HG02763 (cell line): ENCODE results near the gene SPECC1.
"Not testable (repeated sequence)": the region's sequence is repeated elsewhere in the genome, so short reads cannot be mapped to it uniquely, and the experiment has no call there.

Experiments used
- ATAC-seq: cut with Tn5 transposase; IDR thresholded peaks from one replicate; pipeline ENCODE4 v1.9.1; 2021; ENCODE audit warnings: mild to moderate bottlenecking, moderate library complexity; ENCODE audit not compliant: unreplicated experiment

The SPECC1 gene

GRCh38 chr17:20262226-20263114 is 253.3 kb downstream of the SPECC1 start:
- ATAC-seq, result no peak

- not testable (repeated sequence) for ATAC-seq
Measured at GRCh38 chr17:20263115-20263433, 253.9 kb downstream of the SPECC1 start.

DNA sequence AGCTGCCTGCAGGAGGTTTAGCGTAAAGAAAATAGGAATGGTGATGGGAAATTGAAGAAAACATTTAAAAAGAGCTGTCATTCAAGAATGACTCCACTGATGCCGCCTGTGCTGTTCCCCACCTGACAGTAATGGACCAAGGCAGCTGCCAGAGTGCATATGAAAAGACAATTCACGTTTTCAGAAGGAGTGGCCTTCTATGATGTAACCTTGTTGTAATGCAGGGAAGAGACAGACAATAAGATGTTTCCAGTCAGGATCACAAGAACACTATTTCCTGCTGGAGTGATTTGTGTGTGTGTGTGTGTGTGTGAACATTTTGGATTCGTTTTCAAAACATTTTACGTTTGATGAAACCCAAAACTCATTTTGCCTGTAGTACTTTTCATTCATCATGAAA is 254.4 kb downstream of the SPECC1 start:
- ATAC-seq, result no peak

DNA sequence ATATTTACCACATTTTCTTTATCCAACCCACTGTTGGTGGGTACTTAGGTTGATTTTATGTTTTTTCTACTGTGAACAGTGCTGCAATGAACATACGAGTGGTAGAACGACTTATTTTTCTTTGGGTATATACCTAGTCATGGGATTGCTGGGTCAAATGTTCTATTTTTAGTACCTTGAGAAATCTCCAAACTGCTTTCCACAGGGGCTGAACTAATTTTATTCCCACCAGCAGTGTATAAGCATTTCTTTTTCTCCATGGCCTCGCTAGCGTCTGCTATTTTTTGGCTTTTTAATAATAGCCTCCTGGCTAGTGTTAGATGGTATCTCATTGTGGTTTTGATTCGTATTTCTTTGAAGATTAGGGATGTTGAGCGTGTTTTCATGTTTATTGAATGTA is 255.8 kb downstream of the SPECC1 start:
- no peak for ATAC-seq

DNA sequence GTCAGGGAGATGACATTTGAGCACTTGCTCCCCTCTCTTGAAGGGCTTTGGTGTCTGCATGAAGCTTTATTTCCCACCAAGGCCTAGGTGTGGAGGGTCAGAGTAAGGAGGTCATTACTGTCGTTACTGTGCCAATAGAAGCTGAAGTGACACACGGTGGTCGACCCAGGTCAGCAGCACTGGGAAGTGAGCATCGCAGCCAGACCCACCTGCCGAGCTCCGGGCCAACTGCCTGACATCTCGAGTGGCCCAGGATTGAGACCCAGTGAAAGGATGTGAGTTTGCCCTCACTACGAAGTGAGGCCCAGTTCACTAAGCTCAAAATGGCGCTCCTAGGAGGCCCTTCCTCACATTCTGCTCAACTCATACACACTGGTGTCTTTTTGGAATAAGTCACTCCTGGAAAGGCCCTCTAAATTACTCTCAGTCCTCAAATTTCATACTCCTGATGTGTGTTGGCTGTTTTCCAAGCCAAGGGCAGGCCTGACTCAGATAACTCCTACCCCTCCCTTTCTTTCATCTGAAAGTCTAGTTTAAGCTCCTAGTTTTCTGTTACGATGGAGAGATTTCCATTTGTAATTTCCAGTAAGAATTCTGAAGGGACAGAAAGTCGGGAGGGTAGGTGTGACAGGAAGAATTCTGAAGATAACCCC is 257.8 kb downstream of the SPECC1 start:
- ATAC-seq, result no peak

GRCh38 chr17:20267459-20267842 is 258.3 kb downstream of the SPECC1 start:
- ATAC-seq, result no peak

GRCh38 chr17:20270369-20270768 is 261.2 kb downstream of the SPECC1 start:
- ATAC-seq, result no peak

DNA sequence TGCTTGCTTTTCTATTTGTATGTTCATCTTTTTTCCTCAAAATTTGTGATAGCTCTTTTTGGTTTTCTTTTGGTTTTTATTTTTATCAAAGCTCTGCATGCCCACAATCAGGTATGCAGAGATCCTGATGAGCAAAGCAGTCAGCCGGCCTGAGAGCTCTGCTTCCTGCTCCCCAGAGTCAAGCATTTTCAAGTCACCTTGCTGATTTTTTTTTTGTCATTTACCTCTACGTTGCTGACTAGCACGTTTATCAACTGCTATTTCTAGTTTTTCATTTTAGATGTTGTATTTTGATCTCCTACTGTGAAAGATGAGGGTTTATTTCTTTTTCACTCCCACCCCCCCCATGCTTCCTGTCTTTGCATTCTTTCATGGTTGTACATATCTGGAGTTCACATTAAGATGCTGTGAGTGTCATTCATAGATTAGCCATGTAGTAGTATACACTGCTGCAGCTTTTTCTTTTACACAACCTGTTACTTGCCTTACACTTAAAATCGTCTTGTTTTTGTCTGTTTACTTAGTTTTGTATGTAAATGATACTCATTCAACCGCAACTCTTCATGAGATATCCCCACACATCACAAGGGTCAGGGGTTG is 262.0 kb downstream of the SPECC1 start:
- ATAC-seq, result no peak

DNA sequence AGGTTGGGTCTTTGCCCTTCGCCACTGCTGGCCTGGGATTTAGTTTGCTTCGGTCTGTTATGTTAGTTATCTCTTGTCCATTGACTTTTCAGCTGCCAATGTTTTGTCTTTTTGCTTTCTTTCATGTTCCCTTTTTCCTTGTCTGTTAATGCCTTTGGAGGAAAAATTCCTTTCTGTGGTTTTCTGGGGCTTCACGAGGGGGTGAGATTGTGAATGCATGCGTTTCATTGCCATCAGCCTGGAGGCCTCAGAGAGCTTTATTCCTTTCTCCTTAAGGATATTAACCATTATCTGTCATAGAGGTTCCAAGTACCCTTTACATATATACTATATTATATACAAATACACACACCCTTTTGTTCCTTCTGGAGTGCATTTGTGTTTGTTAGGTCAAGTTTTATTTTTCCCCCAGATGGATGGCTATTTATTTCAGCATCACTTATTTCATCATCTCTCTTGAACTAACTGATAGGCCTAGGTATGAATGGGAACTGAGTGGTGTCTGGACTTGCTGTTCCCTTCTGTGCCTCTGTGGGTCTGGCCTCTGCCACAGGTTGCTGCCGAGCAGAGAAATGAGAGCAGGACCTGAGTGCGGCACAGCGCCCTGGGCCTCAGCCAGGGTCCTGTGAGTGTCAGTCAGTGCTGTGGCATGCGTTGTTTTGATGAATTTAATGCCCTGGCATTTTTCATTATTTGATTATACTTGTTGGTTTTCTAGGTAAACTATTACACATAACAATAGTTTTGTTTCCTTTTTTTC is 264.8 kb downstream of the SPECC1 start:
- ATAC-seq, result no peak

- ATAC-seq, result no peak
Measured at GRCh38 chr17:20275653-20276052, 266.5 kb downstream of the SPECC1 start.

- no peak for ATAC-seq
Measured at GRCh38 chr17:20276421-20276820, 267.3 kb downstream of the SPECC1 start.

DNA sequence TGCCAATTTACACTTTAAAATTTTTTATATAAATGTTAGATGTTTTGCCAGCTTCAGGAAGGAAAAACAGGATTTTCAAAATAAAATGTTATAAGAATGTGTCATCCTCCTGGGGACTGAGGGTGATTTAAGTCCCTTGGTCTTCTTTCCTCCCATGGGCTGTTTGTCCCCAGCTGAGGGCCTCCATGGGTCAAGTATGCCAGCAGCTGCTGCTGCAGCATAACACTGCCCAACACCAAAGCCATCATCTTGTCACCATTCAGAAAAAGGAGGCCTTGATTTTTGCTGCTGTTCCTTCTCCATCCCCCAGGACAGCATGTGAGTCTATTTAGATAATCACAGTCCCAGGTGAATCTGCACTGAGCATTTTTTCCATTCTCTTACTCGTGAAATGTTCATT is 269.6 kb downstream of the SPECC1 start:
- no peak for ATAC-seq

DNA sequence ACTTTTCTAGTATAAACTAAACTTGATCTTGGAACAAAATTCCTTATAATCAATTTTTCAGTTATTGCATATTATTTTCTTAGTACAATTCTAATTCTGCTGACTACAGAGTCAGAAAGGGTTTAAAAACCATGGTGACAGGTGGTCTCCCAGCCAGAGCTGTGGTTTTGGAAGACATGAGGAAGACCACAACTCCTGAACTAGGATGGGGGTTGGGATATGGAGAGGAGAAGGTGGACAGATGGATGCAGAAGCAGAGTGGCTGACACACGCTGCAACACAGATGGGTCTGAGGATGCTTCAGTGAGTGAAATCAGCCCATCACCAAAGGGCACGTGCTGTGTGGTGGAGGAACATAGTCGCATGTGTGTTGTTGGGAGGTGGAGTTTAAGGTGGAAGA is 270.5 kb downstream of the SPECC1 start:
- no peak for ATAC-seq

- ATAC-seq, result no peak
Measured at GRCh38 chr17:20280051-20280450, 270.9 kb downstream of the SPECC1 start.

DNA sequence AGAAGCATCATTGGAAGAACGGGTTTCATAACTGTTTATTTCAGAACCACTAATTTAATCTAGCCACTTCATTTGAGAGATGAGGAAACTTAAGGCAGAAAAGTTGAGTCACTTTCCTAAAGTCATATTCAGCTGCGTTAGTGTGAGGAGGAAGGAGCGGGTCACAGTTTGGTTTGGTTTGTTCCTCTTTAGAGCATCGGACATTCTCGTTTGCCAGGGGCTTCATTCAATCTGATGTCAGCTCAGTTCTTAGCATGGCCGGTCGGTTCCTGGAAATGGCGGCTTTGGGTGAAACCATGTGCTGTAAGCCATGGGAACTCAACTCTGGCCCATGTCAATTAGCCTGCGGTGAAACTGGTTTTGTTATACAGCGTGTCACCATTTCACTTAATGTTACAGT is 271.7 kb downstream of the SPECC1 start:
- ATAC-seq, result no peak

GRCh38 chr17:20281860-20282259 is 272.7 kb downstream of the SPECC1 start:
- no peak for ATAC-seq

DNA sequence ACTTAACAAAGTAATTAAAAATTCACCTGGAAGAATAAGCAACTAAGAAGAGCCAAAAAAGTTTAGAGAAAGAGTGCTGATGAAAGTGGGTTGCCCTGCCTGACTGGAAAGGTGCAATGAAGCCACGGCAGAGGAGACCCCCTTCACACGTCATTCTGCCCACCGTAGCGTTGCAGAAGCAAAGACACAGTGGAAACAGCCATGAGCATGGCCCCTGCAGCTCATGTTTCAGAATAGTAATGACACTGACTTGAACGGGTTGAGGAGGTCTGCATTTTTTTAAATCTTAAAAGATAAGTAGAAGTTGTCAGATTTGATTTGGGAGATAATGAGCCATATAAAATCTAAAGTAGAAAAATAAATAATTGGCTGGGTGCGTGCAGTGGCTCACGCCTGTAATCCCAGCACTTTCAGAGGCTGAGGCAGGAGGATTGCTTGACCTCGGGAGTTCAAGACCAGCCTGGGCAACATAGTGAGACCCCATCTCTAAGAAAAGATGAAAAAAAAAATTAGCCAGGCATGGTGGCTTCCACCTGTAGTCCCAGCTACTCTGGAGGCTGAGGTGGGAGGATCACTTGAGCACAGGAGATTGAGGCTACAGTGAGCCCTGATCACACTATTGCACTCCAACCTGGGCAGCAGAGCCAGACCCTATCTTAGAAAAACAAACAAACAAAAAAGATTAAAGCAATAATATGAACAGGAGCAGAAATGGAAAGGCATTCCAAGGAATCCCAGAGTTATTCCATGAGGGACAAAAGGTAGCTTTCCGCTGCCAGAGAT is 273.6 kb downstream of the SPECC1 start:
- no peak for ATAC-seq

DNA sequence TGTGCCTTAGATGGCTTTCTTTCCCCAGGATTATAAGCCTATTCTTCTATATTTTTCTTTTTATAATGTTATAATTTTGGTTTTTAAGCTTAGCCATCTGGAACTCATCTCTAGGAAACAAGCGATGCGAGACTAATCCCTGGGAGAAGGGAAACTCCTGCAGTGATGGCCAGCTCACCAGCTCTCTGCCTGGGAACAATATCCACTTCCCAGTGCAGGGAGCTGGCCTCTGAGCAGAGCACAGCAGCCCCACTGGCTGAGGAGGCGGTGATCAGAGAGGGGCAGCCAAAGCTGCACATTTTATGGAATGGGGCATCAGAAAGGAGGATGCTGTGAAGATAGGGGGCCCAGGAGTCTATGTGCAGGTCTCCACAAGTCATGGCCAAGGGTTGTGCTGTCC is 274.9 kb downstream of the SPECC1 start:
- ATAC-seq, result no peak

DNA sequence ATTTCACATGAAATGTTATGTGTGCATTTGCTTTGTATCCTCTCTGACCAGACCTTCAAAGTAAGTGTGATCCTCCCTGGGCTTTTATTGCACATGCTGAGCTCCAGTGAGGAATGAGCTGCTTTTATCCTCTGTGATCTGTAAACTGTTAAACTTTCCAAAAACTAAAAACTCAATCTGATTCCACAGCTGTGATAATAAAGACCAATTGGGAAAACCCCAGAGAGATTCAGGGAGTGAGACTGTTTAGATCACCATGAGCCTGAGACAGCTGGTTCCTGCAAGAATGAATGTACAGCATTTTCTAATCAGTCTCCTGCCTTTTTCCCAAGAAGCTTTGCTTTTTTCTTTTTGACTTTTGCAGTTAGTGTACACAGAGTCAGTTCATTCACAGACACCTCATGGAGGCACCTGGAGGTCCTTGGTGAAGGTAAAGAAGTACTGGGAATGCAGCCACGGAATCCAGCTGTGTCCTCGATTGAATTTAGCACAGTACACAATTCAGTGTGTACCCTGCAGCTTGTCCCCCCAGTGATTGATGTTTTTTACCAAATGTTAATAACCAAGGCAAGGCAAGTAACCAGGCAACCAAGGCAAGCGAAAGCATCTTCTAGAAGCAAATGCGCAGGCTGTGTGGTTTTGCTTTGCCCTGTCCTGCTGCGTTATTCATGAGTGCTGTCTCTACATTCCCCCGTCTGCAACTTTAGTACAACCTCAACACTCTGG is 275.6 kb downstream of the SPECC1 start:
- no peak for ATAC-seq

DNA sequence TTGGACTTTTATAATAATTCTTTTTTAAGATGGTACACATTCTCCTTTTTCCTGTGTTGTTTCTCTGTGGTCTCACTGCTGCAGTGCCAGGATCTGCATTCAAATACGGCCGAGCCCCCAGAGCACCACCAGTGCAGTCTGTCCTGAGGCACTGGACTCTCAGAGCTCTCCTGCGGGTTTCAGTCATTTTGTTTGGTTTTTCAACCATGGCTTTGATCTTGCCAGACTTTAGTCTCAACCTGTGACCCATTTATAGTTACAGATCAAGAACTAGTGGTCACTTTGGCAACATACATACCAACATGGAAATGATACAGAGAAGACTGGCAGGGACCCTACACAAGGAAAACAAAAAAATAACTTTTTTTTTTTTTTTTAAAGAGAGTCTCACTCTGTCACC is 280.8 kb downstream of the SPECC1 start:
- no peak for ATAC-seq
